NB4 (cell line): Measurements from ENCODE around the gene CIB2.
A peak's percentile ranks its signal among the peaks of the same experiment; 100 is the strongest.

Experiments used
- DNase-seq: peaks from one replicate; pipeline ENCODE4 v3.0.0; 2010; ENCODE audit warnings: low read depth
- H3K4me3 ChIP-seq: one replicate; pipeline ENCODE4 v1.5.1; 2011; ENCODE audit warnings: mild to moderate bottlenecking, low read depth, low read length, moderate library complexity
- MYC ChIP-seq: IDR thresholded peaks from 2 replicates; pipeline ENCODE4 v1.6.1; 2011; ENCODE audit warnings: low read depth, low read length
- POLR2A ChIP-seq: IDR thresholded peaks from 2 replicates; pipeline ENCODE4 v1.6.1; 2011; ENCODE audit warnings: mild to moderate bottlenecking; ENCODE audit not compliant: insufficient read length; ENCODE audit errors: extremely low read depth
- TF ChIP-seq, protein P1 (sequence below): IDR thresholded peaks from one replicate; pipeline ENCODE4 v1.5.1; 2012; ENCODE audit warnings: low read depth, low read length
- TF ChIP-seq, protein P2 (sequence below): IDR thresholded peaks from 2 replicates; pipeline ENCODE4 v1.6.1; 2011; ENCODE audit warnings: low read depth, low read length

Gene CIB2

GRCh38 chr15:78103406-78104118 lies 27.7 kb downstream of the CIB2 start:
- TF ChIP-seq MYC (no peak), POLR2A (no peak)
- TF ChIP-seq, protein P1, sequence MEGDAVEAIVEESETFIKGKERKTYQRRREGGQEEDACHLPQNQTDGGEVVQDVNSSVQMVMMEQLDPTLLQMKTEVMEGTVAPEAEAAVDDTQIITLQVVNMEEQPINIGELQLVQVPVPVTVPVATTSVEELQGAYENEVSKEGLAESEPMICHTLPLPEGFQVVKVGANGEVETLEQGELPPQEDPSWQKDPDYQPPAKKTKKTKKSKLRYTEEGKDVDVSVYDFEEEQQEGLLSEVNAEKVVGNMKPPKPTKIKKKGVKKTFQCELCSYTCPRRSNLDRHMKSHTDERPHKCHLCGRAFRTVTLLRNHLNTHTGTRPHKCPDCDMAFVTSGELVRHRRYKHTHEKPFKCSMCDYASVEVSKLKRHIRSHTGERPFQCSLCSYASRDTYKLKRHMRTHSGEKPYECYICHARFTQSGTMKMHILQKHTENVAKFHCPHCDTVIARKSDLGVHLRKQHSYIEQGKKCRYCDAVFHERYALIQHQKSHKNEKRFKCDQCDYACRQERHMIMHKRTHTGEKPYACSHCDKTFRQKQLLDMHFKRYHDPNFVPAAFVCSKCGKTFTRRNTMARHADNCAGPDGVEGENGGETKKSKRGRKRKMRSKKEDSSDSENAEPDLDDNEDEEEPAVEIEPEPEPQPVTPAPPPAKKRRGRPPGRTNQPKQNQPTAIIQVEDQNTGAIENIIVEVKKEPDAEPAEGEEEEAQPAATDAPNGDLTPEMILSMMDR: no peak
- TF ChIP-seq, protein P2, sequence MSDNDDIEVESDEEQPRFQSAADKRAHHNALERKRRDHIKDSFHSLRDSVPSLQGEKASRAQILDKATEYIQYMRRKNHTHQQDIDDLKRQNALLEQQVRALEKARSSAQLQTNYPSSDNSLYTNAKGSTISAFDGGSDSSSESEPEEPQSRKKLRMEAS: peak; percentile 34; the same call in 1 of the 2 replicates
- DNase-seq: peak; percentile 85
- H3K4me3 ChIP-seq: no peak overlapping the region

DNA sequence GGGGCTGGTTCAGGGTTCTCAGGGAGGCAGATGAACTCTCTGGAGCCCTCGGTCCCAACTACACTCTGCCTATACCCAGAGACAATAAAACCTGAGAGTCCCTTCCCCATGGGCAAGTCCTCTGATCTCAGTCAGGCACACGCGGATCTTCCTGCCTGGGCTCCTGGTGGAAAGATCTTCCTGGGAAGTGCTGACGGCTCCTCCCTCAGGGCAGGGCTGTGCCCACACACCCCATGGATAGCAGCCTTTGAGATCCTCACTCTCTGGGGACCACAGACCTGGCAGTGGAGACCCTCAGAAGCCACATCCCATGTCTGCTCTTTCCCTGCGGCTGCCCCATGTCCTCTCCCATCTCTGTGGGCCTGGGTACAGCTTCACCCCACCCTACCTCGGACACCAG lies 28.5 kb downstream of the CIB2 start:
- TF ChIP-seq, protein P1: no peak
- TF ChIP-seq POLR2A: no peak
- TF ChIP-seq MYC: no peak
- TF ChIP-seq, protein P2: no peak
- no peak overlapping the region for H3K4me3 ChIP-seq
- no peak for DNase-seq

- no peak overlapping the region for H3K4me3 ChIP-seq
- DNase-seq: no peak
- TF ChIP-seq MYC (no peak), POLR2A (no peak)
- TF ChIP-seq, protein P1: no peak
- TF ChIP-seq, protein P2: no peak
These were observed 29.0 kb downstream of the CIB2 start for GRCh38 chr15:78102211-78102610.

DNA sequence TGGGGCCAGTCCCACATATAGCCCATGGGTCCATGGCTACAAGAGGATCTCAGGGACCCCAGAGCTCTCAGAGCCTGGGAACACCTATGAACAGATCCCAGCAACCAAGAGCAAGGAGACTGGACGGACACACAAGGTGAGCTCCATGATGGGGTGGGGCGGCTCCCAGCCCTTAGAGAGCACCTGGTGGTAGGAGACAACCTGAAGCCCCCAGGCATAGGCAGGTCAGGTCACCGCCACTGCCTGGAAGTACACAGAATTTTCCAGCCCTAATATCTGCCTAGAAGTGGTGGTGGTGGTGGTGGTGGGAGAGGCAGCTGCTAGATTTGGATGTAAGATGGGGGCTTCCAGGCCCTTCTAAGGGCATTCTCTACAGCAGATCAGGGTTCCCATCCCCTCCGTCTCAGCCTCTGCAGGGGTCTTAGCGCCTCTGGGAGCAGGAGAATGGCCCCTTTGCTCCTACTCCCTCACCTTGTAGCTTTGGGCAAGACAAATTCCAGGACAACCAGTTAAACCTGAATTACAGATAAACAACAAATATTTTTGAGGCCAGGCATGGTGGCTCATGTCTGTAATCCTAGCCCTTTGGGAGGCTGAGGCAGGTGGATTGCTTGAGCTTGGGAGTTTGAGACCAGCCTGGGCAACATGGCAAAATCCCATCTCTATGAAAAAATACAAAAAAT lies 29.7 kb downstream of the CIB2 start:
- no peak for TF ChIP-seq POLR2A
- TF ChIP-seq, protein P2: no peak
- no peak for TF ChIP-seq MYC
- TF ChIP-seq, protein P1: no peak
- DNase-seq: no peak
- H3K4me3 ChIP-seq: no peak overlapping the region

GRCh38 chr15:78100886-78101285 lies 30.4 kb downstream of the CIB2 start:
- no peak for DNase-seq
- TF ChIP-seq, protein P1: no peak
- TF ChIP-seq, protein P2: no peak
- TF ChIP-seq MYC: no peak
- no peak for TF ChIP-seq POLR2A
- H3K4me3 ChIP-seq: no peak overlapping the region
